SHP77 (cell line): ENCODE measurements around the gene C1RL.

Experiments used
- DNase-seq, 2 experiments: peaks; one replicate each; lab custom pipeline; 2025; lab: John Stamatoyannopoulos, UW

Gene C1RL

DNA sequence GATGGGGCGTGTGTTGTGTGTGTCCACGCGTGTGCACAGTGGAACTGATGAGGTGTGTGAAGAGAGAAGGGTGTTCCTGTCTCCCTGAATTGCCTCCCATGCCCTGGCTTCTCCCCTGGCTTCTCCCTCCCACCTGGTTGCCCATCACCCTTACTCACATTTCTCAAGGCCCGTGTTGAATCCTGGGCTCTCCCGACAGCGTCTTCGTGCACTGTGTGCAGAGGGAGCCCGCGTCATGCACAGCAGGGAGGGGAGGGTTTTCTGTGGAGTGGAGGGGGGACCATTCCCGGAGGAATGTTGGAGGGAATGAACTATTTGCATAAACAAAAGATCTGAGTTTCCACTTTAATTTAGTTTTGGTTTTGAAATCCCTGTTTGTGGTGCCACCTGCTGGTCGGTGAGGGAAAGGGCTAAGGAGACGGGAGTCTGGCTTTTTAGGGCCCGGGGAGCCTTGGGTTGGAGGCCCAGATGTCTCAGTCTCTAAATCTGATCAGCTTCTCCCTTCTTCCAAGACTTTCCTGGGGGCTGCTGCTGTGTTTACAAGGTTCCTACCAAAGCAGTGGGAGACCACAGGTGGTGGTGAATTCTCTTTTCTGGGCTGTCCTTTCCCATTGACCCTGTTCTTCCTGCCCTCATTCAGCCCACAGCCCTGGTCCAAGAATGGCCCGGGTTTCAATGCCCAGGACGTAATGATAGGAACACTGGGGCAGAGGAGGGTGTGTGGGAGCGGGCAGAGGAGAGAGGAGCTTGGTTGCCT, 16.6 kb downstream of the C1RL start, which contains the start of gene C1R:
C1R (minus strand) TSS at position 217 of the 757 bp plus-strand sequence; CDS start at position 160, 57 bp downstream.
- DNase-seq = no peak

GRCh38 chr12:7091660-7092228, 17.3 kb downstream of the C1RL start:
- DNase-seq = no peak

DNA sequence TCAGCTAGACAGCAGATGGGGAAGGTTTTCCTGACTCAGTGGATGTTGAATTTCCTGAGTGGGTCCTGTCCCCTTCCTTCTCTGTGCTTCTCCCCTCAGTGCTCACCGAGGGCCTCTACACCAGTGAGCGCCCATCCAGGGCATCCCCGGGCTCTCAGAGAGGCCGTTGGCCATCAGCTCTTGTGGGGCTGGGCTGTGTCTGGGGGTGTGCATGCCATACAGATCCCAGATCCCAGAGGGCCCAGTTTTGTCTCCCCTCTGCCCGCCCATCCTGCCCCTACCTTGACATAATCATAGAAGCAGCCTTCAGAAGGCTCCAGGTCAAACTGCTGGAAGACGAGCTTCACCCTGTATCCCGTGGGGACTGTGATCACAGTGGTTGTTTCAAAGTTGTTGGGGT, 17.8 kb downstream of the C1RL start:
- DNase-seq = no peak

- DNase-seq = no peak
Observed at GRCh38 chr12:7090222-7090998, 18.6 kb downstream of the C1RL start.

- DNase-seq = no peak
Observed at GRCh38 chr12:7089196-7089871, 19.7 kb downstream of the C1RL start.

- no peak for DNase-seq
Observed at GRCh38 chr12:7083125-7083524, 25.9 kb downstream of the C1RL start.

DNA sequence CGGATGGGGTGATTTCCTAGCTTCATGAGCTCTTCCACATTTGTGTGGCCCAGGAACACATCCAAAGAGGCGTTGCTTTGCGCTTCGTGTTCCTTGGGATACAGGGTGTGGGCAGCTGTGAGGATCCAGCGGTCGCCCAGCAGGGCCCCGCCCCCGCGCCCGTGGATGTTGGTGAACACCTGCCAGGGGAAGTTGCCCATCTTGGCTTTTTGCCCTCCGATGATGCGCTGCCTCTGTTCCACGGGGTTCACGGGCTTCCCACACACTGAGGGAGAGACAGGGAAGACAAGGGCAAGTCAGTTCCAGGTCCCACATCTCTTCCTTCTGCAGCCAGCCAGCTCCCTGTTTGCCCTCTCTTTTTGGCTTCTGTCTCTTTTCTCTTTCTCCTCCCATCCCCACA, 28.0 kb downstream of the C1RL start:
- no peak for DNase-seq

DNA sequence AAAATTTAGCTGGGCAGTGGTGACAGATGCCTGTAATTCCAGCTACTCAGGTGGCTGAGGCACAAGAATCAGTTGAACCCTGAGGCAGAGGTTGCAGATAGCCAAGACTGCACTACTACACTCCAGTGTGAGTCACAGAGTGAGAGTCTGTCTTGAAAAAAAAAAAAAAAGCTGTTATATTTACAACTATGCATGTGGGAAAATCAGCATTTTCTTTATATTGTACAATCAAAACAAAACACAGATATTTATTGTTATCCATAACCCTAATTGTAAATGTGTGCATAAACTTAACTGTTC, 29.2 kb downstream of the C1RL start:
- no peak for DNase-seq

- no peak for DNase-seq
Observed at GRCh38 chr12:7078163-7078562, 30.9 kb downstream of the C1RL start.

GRCh38 chr12:7076493-7076892, 32.5 kb downstream of the C1RL start:
- DNase-seq = no peak

GRCh38 chr12:7075939-7076338, 33.1 kb downstream of the C1RL start:
- DNase-seq = no peak

GRCh38 chr12:7075518-7075917, 33.5 kb downstream of the C1RL start:
- DNase-seq = no peak

DNA sequence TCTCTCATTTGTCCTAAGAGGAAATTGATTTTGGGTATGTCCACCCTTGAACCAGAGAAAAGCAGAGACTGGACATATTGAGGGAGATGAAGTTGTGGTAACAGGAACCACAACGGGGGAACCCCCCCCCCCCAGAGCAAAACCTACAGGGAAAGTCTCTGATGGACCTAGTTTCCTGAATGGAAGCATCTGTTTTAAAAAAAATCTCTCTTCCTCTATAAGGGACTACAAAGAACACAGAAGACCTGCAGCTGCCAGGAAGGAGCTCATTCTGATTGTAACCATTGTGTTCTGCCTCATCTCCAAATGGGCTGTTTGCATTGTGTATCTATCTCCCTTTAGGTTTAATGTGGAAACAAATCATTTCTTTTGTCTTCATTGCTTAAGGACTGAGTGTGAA, 35.1 kb downstream of the C1RL start:
- no peak for DNase-seq

DNA sequence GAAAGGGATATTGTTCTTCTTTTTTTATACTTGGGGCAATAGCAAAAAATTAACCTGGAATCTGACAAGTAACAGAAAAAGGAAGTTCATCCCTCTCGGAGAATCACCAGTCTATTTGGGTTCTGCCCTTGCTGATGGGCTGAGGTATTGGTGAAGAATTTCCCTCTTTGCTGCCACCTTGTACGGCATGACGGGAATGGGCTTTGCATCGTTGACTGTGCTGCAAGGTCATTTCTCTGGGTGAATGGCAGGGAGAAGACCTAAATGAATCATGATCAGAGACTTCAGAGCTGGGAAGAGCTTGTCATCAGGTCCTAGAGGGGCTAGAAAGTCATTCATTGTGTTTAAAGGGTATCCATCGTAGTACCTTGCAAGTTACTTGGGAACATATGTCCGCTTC, 36.5 kb downstream of the C1RL start:
- no peak for DNase-seq

- DNase-seq = no peak
Observed at GRCh38 chr12:7072035-7072434, 37.0 kb downstream of the C1RL start.

DNA sequence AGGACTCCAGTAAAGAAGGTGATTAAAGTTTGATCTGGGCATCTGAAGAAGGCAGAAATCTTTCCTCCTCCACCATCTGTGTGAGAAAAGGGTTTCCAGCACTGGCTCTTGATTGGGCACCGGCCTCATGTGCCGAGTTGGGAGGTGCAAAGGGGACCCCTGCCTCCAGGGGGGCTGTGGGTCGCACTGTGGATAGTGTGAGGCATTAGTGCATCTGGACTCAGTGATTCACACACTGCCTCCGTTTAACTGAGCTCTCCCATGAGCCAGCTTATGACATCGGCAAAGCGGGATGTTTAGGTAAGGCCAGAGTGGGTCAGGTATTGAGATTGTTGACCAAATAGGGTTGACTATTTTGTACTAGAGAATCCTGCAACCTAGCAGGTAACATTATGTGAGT, 39.6 kb downstream of the C1RL start:
- no peak for DNase-seq

- no peak for DNase-seq
Observed at GRCh38 chr12:7068994-7069346, 40.0 kb downstream of the C1RL start.

GRCh38 chr12:7068240-7068993, 40.6 kb downstream of the C1RL start:
- DNase-seq = no peak

DNA sequence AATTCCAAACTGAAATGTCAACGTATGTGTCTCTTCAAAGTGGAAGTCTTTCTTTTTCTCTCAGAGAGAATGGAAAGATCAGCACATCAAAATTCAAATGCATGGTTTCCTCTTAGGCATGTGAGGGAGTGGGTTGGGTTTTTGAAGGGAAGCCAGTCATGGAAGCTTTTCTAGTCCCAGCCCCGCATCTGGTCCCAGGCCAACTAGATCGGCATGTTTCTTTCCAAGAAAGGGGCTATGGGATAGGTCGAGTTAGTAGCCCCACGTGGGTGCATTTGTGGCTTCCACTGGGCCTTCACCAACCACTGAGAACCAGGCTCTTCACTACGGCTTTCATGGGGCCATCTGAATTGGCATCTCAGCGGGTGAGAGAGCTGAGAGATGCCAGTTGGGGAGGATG, 41.9 kb downstream of the C1RL start:
- DNase-seq = no peak

GRCh38 chr12:7066596-7066995, 42.4 kb downstream of the C1RL start:
- DNase-seq = no peak

- no peak for DNase-seq
Observed at GRCh38 chr12:7065073-7065623, 43.9 kb downstream of the C1RL start.

DNA sequence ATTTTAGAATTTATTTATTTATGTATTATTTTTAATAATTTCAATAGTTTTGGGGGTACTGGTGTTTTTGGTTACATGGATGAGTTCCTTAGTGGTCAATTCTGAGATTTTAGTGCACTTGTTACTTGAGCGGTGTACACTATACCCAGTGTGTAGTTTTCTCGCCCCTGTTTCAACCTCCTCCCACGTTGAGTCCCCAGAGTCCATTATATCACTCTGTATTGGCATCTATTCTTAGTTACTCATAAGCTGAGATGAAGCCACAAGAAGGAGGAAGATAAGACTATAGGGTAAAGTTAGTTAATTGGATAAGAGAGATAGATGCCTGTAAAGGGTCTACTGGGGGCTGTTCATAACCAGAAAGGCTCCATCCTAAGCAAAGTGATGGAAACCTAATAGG, 44.5 kb downstream of the C1RL start:
- no peak for DNase-seq
